Stimulated activated naive CD4-positive, alpha-beta T cell (primary cell): ENCODE data around the gene SLC30A10.
"Not testable (repeated sequence)": the region's sequence is repeated elsewhere in the genome, so short reads cannot be mapped to it uniquely, and the experiment has no call there.

Experiments
- DNase-seq, 6 experiments: peaks; one replicate each; lab custom pipeline; 2025; lab: John Stamatoyannopoulos, UW

The SLC30A10 gene

DNA sequence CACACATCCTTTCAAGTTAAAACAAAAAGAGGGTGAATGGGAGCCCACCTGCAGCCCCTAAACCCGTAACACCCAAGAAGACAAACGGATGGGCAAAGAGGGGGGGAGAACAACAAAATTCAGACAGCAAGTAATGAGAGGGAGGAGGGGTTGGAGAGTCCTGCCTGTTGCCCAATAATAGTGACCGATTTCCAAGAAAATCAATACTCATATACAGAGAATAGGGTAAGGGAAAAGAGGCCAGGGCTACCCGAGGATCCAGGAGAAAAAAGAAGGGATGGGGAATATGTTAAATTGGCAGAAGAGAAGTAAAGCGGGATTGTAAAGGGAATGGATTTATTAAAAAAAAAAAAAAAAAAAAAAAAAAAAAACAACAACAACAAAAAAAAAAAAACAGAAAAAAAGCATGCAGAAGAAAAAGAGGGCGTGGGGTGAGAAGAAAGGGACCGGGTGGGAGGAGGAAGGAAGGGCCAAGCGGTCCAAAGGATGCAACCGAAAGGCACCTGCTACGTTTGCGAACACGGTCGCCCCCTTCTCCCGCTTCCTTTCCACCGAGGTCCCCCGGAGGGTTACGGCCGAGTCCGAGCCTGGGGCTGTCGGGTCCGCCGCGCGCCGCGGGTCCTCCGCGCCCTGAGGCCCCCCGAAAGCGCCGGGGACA, 930 bp downstream of the SLC30A10 start:
- no peak for DNase-seq

DNA sequence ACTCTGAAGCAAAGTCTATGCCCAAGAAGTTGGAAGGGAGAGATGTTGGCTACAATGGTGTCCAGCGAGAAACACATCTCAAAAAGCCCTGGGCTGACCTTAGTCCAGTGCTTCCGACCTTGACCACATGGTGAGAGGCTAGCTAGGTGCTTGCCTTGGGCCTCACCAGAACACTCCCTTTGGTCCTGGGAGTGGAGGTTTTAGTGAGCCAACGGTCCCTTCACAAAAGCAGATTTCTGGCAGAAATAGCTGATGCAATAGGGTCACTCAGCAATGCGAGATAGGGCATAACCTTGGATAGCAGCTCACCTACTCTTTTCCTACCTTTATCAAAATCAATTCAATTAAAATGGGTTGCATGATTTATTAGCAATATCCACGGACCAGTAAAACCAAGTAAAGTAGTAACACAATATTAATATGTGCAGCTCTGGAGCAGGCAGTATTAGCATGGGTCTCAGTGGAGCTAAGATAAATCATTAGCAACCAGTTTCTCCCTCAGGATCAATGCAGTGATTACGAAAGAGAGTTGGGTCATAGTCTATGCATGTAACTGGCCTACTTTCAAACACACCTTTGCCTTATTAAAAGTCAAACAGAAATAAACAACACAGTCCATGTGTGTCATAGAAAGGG, 1.9 kb downstream of the SLC30A10 start:
- DNase-seq = no peak

DNA sequence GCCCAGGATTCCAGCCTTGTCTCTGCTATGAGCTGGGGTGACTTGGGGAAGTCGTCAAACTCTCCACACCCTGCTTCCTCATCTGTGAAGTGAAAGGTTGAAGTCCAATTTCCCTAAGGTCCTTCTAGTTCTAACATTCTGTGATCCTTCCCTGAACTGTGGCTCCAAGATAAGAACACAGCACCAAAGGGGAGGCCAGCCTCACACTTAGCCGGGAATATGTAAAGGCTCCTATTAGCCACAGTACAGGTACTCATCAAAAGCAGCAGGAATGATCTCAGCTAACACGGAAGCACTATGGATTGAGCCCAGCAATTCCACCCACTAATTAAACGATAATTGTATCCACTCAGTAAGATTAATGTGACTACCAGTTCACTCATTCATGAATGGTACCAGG, 4.0 kb downstream of the SLC30A10 start:
- DNase-seq = no peak

DNA sequence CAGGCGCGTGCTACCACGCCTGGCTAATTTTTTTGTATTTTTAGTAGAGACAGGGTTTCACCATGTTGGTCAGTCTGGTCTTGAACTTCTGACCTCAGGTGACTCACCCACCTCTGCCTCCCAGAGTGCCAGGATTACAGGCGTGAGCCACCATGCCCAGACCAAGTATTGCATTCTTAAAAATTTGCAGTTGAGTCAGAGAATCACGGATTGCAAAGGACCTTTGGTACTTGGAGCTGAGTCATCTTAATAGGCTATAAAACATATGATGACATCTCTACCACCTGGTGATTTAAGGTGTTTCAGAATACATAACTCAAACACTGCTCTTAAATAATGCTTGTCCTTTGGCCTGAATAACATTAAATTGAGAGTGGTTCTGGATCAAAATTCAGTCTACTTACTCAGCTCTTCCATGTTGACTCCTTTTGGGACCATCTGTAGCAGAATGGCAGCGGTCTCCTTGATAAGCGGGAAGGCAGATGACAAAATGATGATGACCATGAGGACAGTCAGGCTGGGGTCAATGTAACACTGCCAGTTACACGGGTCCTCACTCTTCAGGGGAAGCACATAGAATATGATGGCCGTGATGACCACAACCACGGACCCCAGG, 10.4 kb downstream of the SLC30A10 start:
- no peak for DNase-seq

DNA sequence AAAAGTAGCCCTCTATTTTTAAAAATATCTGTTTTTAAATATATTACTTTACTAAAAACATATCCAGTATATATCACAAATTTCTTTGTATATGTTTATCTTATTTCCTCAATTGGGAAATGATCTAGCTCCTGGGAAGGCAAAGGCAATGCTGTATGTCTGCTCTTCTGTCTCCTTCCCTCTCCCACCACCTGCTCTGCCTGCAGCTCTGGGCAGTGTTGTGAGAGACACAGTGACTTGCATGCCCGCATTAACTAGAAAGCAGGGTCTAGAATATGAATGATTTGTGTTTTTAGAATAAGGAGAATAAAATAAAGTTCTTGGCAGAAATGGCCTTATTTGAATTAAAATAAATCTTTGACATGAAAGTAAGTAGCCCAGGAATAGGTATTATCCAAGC, 11.1 kb downstream of the SLC30A10 start:
- no peak for DNase-seq

DNA sequence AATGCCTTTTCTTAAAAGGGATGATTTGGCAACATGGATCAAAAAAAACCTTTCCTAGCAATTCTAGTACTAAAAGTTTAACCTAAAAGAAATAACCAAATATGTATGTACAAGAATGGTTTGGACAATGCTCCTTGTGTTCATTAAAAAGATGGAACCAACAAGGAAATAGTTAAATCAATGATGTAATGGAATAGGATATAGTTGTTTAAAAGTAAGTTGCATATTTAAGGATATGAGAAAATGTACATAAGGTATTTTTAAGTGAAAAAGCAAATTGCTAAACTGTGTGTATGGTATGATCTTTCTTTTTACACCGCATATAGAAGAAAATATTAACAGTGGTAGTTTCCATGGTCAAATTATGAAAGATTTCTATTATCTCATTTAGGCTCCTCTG, 12.1 kb downstream of the SLC30A10 start:
- DNase-seq = no peak

DNA sequence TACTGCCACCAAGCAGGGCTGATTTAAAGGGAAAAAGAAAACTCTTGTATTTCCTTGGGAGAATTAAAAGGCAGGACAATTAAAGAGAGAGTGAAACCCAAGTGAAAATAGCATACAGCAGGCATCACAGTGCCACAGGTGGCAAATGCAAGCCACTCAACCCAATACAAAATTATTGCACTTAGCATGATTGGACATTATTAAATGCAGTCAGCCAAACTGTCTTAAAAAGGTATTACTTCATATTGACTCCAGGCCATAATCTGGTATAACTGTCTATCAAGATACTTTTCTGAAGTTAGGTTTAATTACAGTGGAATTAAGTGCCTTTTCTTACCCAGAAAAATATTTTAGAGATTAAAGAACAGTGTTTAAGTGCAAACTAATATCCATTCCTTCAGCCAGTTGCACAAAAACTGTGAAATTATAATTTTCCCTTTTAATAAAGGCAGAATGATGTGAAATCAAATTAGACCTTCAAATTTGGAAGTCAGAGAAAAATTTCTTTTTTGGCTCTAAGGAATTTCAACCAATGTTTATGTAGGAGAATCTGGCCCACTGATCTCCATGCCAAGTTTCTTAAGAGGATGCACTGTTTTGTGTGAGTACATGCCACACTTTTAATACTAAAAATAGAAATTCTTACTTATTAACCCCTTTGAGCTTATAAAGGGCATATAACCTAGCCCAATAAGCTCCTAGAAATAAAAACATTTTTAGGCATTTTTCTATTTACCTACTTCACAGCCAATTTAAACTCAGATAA, 15.2 kb downstream of the SLC30A10 start:
- no peak for DNase-seq

DNA sequence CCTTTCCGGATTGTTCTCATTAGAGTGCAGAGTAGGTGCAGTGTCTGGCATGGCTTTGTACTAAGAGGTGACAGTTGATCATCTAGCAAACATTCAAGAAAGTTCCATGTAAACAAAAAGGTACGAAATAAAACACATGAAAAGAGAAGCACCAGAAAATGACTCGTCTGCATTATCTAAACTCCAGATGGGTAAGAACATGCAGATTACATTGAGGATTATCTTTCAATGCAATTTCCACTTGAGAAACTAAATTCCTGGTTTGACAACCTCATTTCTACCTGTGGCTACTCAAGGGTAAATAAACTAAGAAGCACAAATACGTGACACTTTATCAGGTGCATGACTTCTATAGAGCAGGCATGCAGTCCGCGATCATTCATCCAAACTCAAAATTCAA, 17.6 kb downstream of the SLC30A10 start:
- no peak for DNase-seq

DNA sequence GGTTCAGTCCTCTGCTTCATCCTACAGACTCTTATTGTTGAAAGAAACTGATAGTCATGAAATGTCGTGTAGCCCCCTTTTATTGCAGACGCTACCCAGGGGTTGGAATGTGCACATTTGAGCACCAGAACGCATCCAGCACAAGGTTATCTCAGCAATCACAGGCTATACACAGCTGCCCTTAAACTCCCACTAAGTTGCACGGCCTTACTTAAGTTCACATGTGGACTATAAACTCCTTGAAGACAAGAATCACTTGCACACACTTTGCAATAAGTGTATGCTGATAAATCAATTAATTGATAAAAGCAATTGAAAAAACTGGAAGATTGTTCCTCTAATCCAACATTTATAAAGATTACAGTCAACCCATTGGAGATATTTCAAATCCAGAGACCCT, 18.9 kb downstream of the SLC30A10 start:
- DNase-seq = no peak

DNA sequence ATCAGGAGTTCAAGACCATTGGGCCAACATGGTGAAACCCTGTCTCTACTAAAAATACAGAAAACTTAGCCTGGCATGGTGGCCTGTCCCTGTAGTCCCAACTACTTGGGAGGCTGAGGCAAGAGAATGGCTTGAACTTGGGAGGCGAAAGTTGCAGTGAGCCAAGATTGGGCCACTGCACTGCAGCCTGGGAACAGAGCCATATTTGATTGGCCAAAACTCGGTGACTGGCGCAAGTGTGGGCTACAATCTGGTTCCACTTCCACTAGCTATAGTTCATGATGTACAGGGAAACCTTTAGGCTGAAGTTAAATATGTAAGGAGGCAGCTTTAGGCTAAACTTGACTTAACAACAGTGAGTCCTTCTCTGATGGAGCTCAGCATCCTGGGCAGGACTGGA, 20.2 kb downstream of the SLC30A10 start:
- DNase-seq = no peak

DNA sequence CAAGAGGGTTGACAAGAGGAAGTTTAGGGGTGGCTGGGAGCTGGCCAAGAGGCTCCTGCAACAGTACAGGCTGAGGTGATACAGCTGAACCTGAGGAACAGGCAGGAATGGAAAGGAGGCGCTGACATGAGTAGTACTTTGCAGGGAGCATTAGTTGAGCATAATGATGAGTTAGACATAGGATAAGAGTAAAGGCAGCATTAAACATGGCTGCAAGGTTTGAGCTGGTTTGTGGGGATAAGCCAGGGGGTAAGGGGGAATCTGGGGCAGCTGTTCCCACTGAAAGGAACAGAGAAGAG, 20.6 kb downstream of the SLC30A10 start:
- no peak for DNase-seq

DNA sequence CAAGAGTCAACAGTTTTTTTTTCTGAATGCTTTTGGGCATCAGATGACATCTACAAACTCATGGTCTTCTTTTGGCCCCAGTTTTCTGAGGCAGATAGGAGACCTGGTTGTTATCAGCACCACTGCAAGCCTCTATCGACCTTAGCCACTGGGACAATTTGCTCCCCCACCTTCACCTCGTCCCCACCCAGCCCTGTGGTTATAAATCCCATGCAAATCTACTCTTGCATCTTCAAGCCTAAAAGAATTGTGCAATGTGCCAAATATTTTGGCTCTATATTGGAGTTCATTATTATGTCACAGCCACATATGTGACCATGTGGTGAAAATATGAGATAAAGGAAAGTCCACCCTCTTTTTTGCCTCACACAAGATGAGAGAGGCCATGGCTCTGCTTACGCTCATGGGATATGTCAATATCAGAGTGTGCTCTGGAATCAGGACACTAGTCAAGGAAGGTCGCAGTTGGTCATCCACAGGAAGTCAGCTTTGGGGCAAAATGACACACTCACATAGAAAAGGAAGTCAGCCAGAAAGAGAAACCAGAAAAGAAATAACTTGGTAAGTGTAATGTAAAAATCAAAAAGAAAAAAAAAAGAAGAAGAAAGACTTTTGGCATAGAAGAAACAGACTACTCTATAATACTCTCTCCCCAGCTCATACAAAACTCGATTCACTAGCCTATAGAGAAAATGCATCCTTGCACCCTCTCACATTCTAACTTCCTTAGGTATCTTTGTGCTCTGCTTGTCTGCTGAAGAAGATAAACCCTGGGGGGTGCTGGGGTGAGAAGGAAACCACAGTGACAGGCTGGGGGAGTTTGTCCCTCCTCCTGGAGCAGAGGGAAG, 21.2 kb downstream of the SLC30A10 start:
- DNase-seq = no peak

DNA sequence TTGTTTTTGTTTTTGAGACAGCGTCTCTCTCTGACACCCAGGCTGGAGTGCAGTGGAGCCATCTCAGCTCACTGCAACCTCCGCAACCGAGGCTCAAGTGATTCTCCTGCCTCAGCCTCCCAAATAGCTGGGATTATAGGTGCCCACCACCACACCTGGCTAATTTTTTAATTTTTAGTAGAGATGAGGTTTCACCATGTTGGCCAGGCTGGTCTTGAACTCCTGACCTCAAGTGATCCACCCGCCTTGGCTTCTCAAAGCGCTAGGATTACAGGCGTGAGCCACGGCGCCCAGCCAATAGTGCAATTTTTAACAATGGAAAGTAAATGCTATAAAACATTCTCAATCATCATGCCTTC, 21.8 kb downstream of the SLC30A10 start:
- not testable (repeated sequence) for DNase-seq

DNA sequence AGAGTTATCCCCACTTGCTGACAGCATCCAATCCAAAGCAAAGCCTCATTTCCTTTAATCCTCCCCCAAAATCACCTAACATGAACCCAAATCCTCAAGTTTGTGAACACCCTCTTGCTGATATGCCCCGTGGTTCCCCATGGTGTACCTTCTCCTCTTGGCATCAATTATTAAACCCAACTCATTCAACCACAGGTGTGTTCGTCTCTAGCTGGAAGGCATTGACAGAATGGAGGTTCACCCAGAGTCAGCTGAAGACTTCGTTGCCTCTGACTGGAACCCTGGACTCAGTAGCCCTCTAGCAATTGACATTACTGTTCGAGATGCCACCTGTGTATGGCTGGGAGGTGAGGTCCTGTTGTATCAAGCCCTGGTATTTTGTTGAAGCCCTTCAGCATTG, 22.8 kb downstream of the SLC30A10 start:
- no peak for DNase-seq

DNA sequence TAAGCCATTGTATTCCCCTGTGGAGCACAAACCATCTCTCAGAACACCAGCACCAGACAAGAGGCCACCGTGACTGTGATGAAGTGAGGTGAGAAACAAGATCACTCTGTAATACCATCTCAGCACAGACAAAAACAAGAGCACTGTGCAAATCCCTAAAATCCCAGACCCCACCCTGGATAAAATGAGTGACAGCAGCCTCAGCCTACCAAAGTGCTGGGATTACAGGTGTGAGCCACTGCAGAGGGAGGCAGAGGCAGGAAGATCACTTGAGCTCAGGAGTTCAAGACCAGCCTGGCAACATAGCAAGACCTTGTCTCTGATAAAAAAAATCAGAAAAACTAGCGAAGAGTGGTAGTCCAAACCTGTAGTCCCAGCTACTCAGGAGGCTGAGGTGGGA, 23.4 kb downstream of the SLC30A10 start:
- no peak for DNase-seq

DNA sequence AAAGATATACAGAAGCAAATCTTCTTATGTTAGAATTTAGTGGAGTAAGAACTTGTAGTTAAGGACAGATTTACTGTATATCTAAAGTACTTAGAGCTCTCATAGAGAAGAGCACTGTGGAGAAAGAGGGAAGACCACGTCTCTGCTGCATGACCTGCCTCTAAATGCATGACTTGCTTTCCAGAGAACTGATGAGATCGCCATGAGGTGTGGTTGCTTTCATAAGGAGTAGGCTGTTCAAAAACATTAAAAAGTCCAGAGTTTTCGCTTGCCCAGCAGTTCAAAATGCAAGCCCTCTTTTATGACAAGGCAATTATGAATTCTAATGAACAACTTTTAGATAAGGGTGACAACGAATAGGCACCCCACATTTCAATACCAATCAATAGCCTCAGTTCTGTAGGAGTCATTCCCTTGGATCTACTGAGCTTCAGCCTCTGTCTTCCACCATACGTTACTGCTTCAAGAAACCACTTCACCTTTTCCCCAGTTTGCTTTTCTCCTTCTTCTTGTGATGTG, 24.9 kb downstream of the SLC30A10 start:
- DNase-seq = no peak

DNA sequence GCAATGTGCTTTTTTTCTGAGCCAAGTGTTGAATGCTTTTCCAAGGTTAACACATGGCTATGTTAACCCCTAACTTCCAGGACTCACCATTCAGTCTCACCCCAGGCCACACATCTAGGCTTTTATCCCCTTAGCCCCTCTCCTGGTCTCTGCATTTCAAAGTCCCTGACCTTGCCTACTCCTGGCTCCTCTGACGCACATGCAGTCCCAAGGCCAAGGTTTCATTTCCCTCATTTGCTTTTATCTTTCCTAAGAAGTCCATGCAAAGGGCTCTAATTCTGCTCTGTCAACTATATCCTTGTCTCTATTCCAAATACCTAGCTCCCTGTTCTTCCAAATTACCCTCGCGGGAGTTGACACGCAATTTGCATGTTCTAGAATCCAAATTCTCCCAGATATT, 25.4 kb downstream of the SLC30A10 start:
- DNase-seq = no peak

DNA sequence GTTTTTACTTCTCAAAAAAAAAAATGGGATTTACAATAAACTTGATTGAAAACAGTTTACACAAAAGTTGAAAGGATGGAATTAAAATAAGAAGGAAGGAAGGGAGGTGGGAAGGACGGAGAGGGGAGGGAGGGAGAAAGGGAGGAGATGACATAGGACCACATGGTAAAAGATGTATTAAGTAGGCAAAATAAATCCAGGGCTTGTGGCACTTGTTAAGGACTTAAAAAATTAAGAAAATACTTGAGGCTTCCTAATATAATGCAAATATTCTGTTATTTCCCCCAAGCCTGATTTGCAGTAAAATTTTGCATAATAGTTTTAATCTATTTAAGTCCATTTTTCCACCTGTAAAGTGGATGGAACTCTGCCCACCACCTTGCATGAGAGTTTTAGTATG, 27.5 kb downstream of the SLC30A10 start:
- DNase-seq = no peak

DNA sequence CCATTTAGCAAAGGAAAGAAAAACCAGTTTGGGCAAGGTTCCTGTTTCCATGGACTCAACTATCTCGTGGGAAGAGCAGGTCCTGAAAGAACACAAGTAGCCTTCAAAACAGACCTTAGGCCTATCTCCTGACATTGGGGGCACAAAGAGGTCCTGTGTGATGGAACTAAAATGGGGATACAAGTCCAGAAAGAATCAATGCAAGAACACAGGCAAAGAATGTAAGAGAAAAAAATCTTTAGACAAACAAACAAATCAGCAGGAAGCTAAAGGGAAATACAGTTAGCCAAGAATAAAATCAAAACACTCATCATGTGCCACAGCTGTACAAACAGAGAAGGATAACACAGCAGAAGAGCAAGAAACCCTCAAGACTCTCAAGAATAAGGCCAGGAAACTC, 28.2 kb downstream of the SLC30A10 start:
- no peak for DNase-seq

DNA sequence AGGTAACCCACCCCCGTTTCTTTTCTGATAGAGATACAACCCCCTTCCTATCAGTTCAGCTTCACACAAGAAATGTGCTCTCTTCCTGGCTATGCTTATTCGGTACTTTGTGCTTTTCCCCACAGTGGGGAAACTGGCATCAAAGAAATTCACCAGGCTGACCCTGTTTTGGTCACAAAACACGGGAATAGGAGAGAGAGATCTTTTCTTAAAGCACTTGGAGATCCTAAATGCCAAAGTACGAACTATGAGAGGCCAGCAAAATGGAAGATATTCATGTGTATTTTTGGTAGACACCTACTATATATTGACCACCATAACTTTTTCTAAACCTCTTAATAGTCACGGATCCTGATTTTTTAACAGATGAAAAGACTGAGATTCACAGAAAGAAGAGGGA, 30.0 kb downstream of the SLC30A10 start:
- no peak for DNase-seq

DNA sequence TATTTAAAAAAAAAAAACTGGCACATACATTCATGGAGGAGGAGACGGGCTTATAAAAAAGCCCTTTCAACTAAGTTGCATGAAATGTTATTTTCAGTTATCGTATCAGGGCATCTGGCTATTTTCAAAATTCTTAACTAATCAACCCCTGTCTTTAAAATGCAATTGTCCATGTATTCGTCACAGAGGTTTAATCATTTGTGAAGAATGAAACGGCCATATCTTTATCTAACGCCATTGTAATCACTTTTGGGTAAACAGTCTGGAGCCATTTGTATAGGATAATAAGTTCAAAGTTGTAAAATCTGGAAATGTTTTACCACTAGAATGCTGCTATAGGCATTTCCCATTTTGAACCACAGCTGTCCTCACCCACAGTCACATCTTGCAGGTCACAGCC, 30.4 kb downstream of the SLC30A10 start:
- no peak for DNase-seq

DNA sequence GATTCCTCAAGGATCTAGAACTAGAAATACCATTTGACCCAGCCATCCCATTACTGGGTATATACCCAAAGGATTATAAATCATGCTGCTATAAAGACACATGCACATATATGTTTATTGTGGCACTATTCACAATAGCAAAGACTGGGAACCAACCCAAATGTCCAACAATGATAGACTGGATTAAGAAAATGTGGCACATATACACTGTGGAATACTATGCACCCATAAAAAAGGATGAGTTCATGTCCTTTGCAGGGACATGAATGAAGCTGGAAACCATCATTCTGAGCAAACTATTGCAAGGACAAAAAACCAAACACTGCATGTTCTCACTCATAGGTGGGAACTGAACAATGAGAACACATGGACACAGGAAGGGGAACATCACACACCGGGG, 36.1 kb downstream of the SLC30A10 start:
- not testable (repeated sequence) for DNase-seq
